Ovary (tissue), 10 donors: Measurements from ENCODE around the gene GPR61. TPM values are rescaled to one million over a fixed set of nuclear protein-coding genes. Genes with fewer than 3 reads are reported as not detected.

Experiments used
- DNase-seq, 5 donors: peaks; one replicate each; pipeline ENCODE4 v3.0.0-alpha.2; 2019 to 2020
- H3K27ac ChIP-seq, 2 donors: fragments of 200-600 bp; one replicate each; pipeline versions ENCODE4 v1.5.1 to v1.8.0; 2019 to 2022
- H3K27me3 ChIP-seq: fragments of 200-600 bp; one replicate; pipeline ENCODE4 v1.8.0; 2022
- H3K36me3 ChIP-seq: fragments of 200-600 bp; sonication (generic); one replicate; pipeline ENCODE4 v1.5.1; 2019
- H3K4me1 ChIP-seq: one replicate; pipeline ENCODE4 v1.8.1; 2013; ENCODE audit warnings: mild to moderate bottlenecking, moderate library complexity; ENCODE audit not compliant: insufficient read depth
- H3K4me3 ChIP-seq: fragments of 200-600 bp; sonication (generic); one replicate; pipeline ENCODE4 v1.5.1; 2017
- H3K9me3 ChIP-seq, 2 donors: fragments of 200-600 bp in 1 of 2; sonication (generic) in 1 of 2; one replicate each; pipeline versions ENCODE4 v1.5.1 to v1.8.1; 2013 to 2019; ENCODE audit warnings: mild to moderate bottlenecking in 1 of 2, moderate library complexity in 1 of 2
- EP300 ChIP-seq: sonication (generic); formaldehyde crosslinking; IDR thresholded peaks from one replicate; pipeline ENCODE4 v1.6.1; 2017; ENCODE audit warnings: antibody characterized with exemption
- POLR2A ChIP-seq: fragments of 450-650 bp; IDR thresholded peaks from one replicate; pipeline ENCODE4 v1.6.1; 2017; ENCODE audit warnings: antibody characterized with exemption, mild to moderate bottlenecking, moderate library complexity
- WGBS, 3 donors: extraction: QIAGEN DNeasy Blood & Tissue Kit in 1 of 3; methylation state at CpG; one replicate each; pipeline versions ENCODE4 v1.1.5 to v1.1.7; 2013 to 2017; 5-methylcytosine and 5-hydroxymethylcytosine counted together
- intact Hi-C, 4 donors: fragments of 100-400 bp; cut with DNase I; formaldehyde crosslinking; loops; one replicate each; pipeline versions ENCODE4 v1.11.0 to v1.15.1; 2022 to 2023
- long read RNA-seq, 3 donors: library from polyadenylated mRNA in 2 of 3; unstranded in 2 of 3; transcript quantifications; one replicate each; pipeline ENCODE4 v2.0.0 and lab custom pipeline, GENCODE V29; 2021 to 2026
- polyA plus RNA-seq, 2 donors: library from polyadenylated mRNA; stranded (reverse); fragments of 200-250 nt in 1 of 2; fragments of 350-450 nt in 1 of 2; fragmentation: Illumina TruSeq in 1 of 2; extraction: RNeasy Lipid Tissue Mini Kit (QIAGEN cat#74804) in 1 of 2; gene quantifications; one replicate each; pipeline ENCODE4 v1.2.3, GENCODE V29; 2013 to 2014
- total RNA-seq, 7 donors: library from RNA; depleted of rRNA in 2 of 7; stranded (reverse); fragments of >200 nt in 2 of 7; fragmentation: NEBNext Ultra II Directional in 3 of 7; extraction: Animal tissue kit (Norgen Biotek cat#: 25700) in 3 of 7; gene quantifications; one replicate each; pipeline versions ENCODE4 v1.1.0 to v1.2.4, GENCODE V29; 2016 to 2023
- TF ChIP-seq, protein P1 (sequence below), 3 donors: fragments of 450-650 bp in 2 of 3; fragments of 200-600 bp in 1 of 3; IDR thresholded peaks; one replicate each; pipeline versions ENCODE4 v1.5.1 to v1.8.0; 2016 to 2022; ENCODE audit warnings: antibody characterized with exemption in 3 of 3, mild to moderate bottlenecking in 1 of 3
- donor health status: DM: no; HTN: no; CAD: no; lungs with moderate emphysema.
- donor health status: DM: no; HTN: no; CAD: no.
- donor health status: Bipolar disorder and iron deficiency.
- donor health status: DM: yes; HTN: yes; CAD: no.
- donor health status: DM: no; HTN: no; CAD: no.
- donor health status: DM: yes; HTN: yes; CAD: no.

The GPR61 gene, protein sequence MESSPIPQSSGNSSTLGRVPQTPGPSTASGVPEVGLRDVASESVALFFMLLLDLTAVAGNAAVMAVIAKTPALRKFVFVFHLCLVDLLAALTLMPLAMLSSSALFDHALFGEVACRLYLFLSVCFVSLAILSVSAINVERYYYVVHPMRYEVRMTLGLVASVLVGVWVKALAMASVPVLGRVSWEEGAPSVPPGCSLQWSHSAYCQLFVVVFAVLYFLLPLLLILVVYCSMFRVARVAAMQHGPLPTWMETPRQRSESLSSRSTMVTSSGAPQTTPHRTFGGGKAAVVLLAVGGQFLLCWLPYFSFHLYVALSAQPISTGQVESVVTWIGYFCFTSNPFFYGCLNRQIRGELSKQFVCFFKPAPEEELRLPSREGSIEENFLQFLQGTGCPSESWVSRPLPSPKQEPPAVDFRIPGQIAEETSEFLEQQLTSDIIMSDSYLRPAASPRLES
- total RNA-seq (not detected), polyA plus RNA-seq (under 1 TPM in 1 of 2 donors, not detected in 1; 0.25 TPM)
- long read RNA-seq, donor 1 = 0 reads
- long read RNA-seq, donor 2 = 0 reads
- long read RNA-seq, donor 3 = 0 reads

DNA sequence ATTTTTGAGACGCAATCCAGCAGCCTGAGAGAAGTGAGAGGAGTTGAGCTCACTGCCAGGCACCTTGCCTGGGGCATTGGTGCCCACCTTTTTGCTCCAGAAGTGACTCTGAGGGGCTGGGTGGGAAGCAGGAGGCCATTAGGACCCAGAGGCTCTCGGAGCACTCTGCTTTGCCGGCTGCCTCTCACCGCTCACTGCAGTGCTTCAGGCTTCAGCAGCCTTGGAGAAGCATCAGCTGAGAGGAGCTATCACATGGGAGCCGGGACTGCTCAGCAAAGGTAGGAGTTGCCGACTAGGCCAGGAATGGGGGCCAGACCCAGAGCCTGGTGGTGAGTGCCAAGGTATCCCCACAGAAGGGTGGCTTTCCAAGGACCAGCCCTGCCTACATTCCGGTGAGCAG, at the start of gene GPR61:
Gene GPR61, plus strand, starts transcription at position 197 of the 400 bp plus-strand sequence. CDS start 3,151 bp downstream, outside the sequence.
- Histone ChIP-seq H3K36me3 (no peaks in the 10 kb centered on the region), H3K4me1 (peaks cover 4% of the 10 kb centered on the region), H3K27me3 (no peaks in the 10 kb centered on the region), H3K9me3 (no peaks in the 10 kb centered on the region), H3K27ac (no peak within 1 kb of the TSS), H3K4me3 (no peak within 1 kb of the TSS)
- no peak for DNase-seq
- 33 to 41% (median 36%) methylated on average over 7 of the region's 7 CpGs for WGBS, 3 donors
- no peak for TF ChIP-seq POLR2A
- TF ChIP-seq, protein P1, sequence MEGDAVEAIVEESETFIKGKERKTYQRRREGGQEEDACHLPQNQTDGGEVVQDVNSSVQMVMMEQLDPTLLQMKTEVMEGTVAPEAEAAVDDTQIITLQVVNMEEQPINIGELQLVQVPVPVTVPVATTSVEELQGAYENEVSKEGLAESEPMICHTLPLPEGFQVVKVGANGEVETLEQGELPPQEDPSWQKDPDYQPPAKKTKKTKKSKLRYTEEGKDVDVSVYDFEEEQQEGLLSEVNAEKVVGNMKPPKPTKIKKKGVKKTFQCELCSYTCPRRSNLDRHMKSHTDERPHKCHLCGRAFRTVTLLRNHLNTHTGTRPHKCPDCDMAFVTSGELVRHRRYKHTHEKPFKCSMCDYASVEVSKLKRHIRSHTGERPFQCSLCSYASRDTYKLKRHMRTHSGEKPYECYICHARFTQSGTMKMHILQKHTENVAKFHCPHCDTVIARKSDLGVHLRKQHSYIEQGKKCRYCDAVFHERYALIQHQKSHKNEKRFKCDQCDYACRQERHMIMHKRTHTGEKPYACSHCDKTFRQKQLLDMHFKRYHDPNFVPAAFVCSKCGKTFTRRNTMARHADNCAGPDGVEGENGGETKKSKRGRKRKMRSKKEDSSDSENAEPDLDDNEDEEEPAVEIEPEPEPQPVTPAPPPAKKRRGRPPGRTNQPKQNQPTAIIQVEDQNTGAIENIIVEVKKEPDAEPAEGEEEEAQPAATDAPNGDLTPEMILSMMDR (IDR thresholded peaks at IDR 0.05) = no peak
- TF ChIP-seq EP300 = no peak
- intact Hi-C loops = loop anchor here (5.0 to 10.0 kb wide), 7 partner anchors 95 to 1433 kb away; partner anchors contain the start of genes AHCYL1 (in 2 of the 4) and PSMA5 (in 2 of the 4)

DNA sequence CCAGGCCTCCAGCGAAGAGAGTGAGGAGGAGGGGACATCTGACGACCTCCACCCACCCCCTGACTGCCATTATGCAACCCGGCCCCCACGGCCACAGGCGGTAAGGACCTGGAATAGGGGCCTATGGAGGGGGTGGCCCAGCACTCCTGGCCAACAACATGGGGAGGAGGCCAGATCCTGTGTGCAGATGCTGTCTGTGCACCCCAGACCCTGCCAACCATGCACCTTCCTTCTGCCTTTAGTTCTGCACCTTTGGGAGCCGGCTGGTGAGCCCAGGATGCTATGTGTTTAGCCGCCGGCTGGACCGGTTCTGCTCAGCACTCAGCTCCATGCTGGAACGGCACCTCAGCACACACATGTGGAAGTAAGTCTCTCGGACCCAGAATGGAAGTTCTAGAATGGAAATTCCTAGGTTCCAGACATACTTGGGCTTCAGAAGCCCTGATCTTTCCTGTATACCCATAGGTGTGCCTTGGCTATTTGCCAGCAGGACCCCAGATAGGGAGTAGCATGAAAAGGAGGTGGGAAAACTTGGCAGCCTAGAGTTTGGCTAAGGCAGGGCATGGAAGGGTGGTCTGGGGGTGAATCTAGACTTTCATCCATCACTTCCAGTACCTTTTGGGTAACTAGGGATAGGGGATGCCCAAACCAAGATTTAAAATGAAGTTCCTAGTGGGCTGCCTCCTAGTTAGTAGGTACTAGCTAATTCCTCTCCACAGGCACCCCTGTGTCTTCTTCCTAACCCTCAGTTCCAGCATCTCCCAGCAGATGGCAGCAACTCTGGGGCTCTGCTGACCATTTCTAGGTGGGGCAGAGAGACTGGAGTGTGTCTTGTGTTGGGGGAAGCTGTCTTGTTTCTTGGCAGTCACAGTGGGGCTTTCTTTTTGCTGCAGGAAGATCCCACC, 49.4 kb upstream of the GPR61 start:
- no peaks in the 10 kb centered on the region for H3K36me3 ChIP-seq
- DNase-seq = peak; percentile 64 to 77 (median 77)

GRCh38 chr1:109490934-109491302, 48.8 kb upstream of the GPR61 start:
- 84 to 89% (median 85%) methylated on average over 11 of the region's 11 CpGs for WGBS, 3 donors
- DNase-seq = no peak
- Histone ChIP-seq H3K27me3 (no peaks in the 10 kb centered on the region), H3K4me3 (no peak overlapping the region), H3K27ac (no peak overlapping the region), H3K9me3 (no peaks in the 10 kb centered on the region), H3K4me1 (peaks cover 2% of the 10 kb centered on the region), H3K36me3 (no peaks in the 10 kb centered on the region)
- TF ChIP-seq EP300 = no peak
- TF ChIP-seq, protein P1 (IDR thresholded peaks at IDR 0.05) = no peak
- TF ChIP-seq POLR2A = no peak
- intact Hi-C loops = loop anchor here (2.0 to 5.0 kb wide), 2 partner anchors 40 to 41 kb away; no protein-coding TSS in a partner anchor

More for the DNA sequence above, 49.4 kb upstream of the GPR61 start:
- Histone ChIP-seq H3K27ac (no peak overlapping the region), H3K27me3 (no peaks in the 10 kb centered on the region), H3K4me3 (no peak overlapping the region), H3K9me3 (no peaks in the 10 kb centered on the region), H3K4me1 (peaks cover 2% of the 10 kb centered on the region)
- intact Hi-C loops = loop anchor here (2.0 to 5.0 kb wide), 2 partner anchors 41 to 42 kb away; no protein-coding TSS in a partner anchor
- WGBS, 3 donors = 80 to 89% (median 84%) methylated on average over 10 to 11 of the region's 11 CpGs
- no peak for TF ChIP-seq POLR2A
- TF ChIP-seq, protein P1 (IDR thresholded peaks at IDR 0.05) = peak; percentile 53 to 72 (median 58)

- no peak overlapping the region for H3K27ac ChIP-seq
- no peak for DNase-seq
- H3K4me1 ChIP-seq = peaks cover 2% of the 10 kb centered on the region
- WGBS, 3 donors = 93 to 97% (median 95%) methylated on average over 8 of the region's 8 CpGs
- H3K9me3 ChIP-seq = no peaks in the 10 kb centered on the region
- H3K36me3 ChIP-seq = no peaks in the 10 kb centered on the region
- no peak overlapping the region for H3K4me3 ChIP-seq
- intact Hi-C loops = loop anchor here (2.0 to 5.0 kb wide), 2 partner anchors 39 to 41 kb away; no protein-coding TSS in a partner anchor
- TF ChIP-seq, protein P1 (IDR thresholded peaks at IDR 0.05) = no peak
- TF ChIP-seq POLR2A (no peak), EP300 (no peak)
- no peaks in the 10 kb centered on the region for H3K27me3 ChIP-seq
Observed at GRCh38 chr1:109491372-109491771, 48.3 kb upstream of the GPR61 start.
